ENCODE results near the gene YRDC.
A peak's percentile ranks its signal among the peaks of the same experiment; 100 is the strongest.
"Not testable (repeated sequence)": the region's sequence is repeated elsewhere in the genome, so short reads cannot be mapped to it uniquely, and the experiment has no call there.

The YRDC gene

DNA sequence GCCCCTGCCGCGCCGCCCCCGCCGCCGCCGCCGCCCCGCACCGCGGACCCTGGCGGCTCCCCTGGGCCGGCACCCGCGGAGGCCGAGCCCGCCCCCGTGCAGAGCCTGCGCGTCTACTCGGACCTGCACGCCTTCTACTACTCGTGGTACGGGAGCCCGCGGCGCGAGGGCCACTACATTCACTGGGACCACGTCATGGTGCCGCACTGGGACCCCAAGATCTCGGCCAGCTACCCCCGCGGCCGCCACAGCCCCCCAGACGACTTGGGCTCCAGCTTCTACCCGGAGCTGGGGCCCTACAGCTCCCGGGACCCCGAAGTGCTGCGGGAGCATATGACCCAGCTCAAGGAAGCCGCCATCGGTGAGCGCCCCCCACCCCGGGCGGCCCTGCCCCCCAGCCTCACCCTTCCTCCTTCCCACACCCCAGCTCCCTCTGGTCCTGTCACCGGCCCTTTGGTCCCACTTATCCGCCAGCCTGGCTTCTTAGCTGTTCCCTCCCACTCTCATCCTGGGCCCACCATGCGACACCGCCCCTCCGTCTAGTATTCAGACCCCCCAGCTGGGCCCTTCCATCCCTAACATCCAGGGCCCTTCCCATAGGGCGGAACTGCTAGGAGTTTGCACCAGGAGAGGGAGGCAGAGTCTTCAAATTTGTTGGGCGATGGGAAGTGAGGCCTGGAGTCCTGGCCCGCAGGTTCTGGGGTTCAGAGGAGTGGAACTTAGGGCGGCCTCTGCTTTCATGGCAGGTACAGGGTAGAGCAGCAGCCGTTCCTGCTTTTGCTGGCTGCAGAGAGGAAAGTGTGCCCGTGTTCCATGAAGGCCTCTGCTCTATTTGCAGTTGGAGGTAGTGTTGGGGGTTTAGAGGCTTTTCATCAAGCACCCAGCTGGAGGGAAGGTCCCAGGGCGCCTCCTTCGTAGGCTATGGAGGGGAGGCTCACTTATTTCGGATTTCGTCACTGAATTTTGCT lies 13.4 kb downstream of the YRDC start:
- Histone ChIP-seq H3K9me3 (ENCODE audit: control insufficient read depth, low read length) (no peaks in the 10 kb centered on the region), H3K4me1 (ENCODE audit: control insufficient read depth, insufficient read depth, low read length) (no peaks in the 10 kb centered on the region), H3K9ac (ENCODE audit: low read length) (no peak overlapping the region), H3K4me3 (ENCODE audit: low read length) (no peak overlapping the region), H3K36me3 (ENCODE audit: control insufficient read depth, insufficient read depth, low read length, severe bottlenecking) (no peaks in the 10 kb centered on the region), H3K27me3 (replicated peaks; ENCODE audit: control insufficient read depth, insufficient read depth, low read length) (peaks cover 30% of the 10 kb centered on the region)
- DNase-seq (ENCODE audit: low read depth) = peak; percentile 12

DNA sequence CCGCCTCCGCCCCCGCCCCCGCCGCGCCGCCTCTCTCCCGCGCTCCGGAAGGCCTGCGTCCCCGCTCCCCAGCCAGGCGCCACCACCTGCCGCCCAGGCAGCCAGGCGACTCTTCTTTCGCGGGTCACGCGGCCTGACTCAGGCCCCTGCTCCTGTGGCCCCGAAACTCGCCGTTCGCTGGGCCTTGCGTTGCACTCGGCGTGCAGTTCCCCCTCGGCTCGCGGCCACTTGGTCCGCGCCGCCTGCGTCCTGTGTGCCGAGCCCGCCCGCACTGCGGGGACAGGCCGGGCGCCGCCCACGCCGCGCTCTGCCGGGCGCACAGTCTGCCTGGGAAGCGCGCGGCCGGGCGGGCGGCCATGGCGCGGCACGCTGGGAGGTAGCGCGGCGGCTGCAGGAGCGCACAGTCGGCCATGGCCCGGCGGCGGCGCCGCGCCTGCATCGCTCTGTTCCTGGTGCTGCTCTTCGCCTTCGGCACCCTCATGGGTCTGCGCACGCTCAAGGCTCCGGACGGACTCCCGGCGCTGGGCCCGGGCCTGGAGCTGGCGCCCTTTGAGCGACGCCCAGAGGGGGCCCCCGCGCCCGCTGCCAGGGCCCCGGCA lies 14.1 kb downstream of the YRDC start, which contains the start of gene MANEAL:
TSS of gene MANEAL (plus strand) at position 75 of the 599 bp plus-strand sequence. CDS start at position 411, 336 bp downstream.
- peaks cover 32% of the 10 kb centered on the region for H3K27me3 ChIP-seq (replicated peaks; ENCODE audit: control insufficient read depth, insufficient read depth, low read length)

DNA sequence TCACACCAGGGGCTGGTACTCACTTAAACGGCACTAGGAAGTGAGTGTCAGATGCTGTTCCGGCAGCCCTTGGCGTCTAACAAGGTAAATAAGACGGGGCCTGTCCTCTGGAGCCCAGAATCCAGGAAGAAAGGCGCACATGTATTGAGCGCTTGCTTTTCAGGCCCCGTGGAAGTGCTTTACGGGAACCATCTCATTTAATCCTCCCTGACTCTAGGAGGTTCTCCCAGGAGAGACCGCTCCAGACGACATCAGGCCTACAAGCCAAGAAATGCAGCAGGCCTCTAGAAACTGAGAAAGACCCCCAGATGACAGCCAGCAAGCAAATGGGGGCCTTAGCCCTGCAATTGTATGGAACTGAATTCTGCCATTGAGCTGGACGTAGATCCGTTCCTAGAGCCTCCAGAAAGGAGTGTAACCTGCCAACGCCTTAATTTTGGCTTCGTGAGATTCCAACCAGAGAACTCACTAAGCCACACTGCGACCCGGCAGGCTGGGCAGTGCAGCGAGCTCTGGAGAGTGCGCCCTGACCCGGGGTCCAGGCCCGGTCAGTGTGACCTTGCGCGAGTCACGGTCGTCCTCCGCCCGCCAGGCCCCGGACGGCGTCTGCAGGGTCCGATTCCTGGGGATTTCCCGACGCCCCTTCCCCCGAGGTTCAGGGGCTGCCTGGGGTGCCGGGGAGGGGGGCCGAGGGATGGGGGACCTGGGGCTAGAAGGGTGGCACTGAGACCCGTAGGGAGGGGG lies 14.9 kb downstream of the YRDC start:
- Histone ChIP-seq H3K27me3 (replicated peaks; ENCODE audit: control insufficient read depth, insufficient read depth, low read length) (peaks cover 40% of the 10 kb centered on the region), H3K36me3 (ENCODE audit: control insufficient read depth, insufficient read depth, low read length, severe bottlenecking) (no peaks in the 10 kb centered on the region), H3K4me3 (ENCODE audit: low read length) (no peak overlapping the region), H3K9me3 (ENCODE audit: control insufficient read depth, low read length) (no peaks in the 10 kb centered on the region), H3K9ac (ENCODE audit: low read length) (no peak overlapping the region), H3K4me1 (ENCODE audit: control insufficient read depth, insufficient read depth, low read length) (no peaks in the 10 kb centered on the region)
- DNase-seq (ENCODE audit: low read depth) = no peak

More for the DNA sequence above, 14.1 kb downstream of the YRDC start, which contains the start of gene MANEAL:
- Histone ChIP-seq H3K36me3 (ENCODE audit: control insufficient read depth, insufficient read depth, low read length, severe bottlenecking) (no peaks in the 10 kb centered on the region), H3K9ac (ENCODE audit: low read length) (peak within 1 kb of the TSS; percentile 60), H3K4me1 (ENCODE audit: control insufficient read depth, insufficient read depth, low read length) (no peaks in the 10 kb centered on the region), H3K9me3 (ENCODE audit: control insufficient read depth, low read length) (no peaks in the 10 kb centered on the region), H3K4me3 (ENCODE audit: low read length) (peak within 1 kb of the TSS; percentile 74)
- DNase-seq (ENCODE audit: low read depth) = peak; percentile 79

- no peak for DNase-seq (ENCODE audit: low read depth)
- H3K4me3 ChIP-seq (ENCODE audit: low read length) = no peak overlapping the region
- no peaks in the 10 kb centered on the region for H3K4me1 ChIP-seq (ENCODE audit: control insufficient read depth, insufficient read depth, low read length)
- H3K9me3 ChIP-seq (ENCODE audit: control insufficient read depth, low read length) = no peaks in the 10 kb centered on the region
- no peaks in the 10 kb centered on the region for H3K36me3 ChIP-seq (ENCODE audit: control insufficient read depth, insufficient read depth, low read length, severe bottlenecking)
- H3K27me3 ChIP-seq (replicated peaks; ENCODE audit: control insufficient read depth, insufficient read depth, low read length) = peaks cover 10% of the 10 kb centered on the region
- H3K9ac ChIP-seq (ENCODE audit: low read length) = no peak overlapping the region
These were observed 25.5 kb downstream of the YRDC start for GRCh38 chr1:37782491-37782890.

- Histone ChIP-seq H3K27me3 (replicated peaks; ENCODE audit: control insufficient read depth, insufficient read depth, low read length) (peaks cover 11% of the 10 kb centered on the region), H3K9me3 (ENCODE audit: control insufficient read depth, low read length) (peaks cover 7% of the 10 kb centered on the region), H3K4me1 (ENCODE audit: control insufficient read depth, insufficient read depth, low read length) (no peaks in the 10 kb centered on the region), H3K36me3 (ENCODE audit: control insufficient read depth, insufficient read depth, low read length, severe bottlenecking) (no peaks in the 10 kb centered on the region), H3K9ac (ENCODE audit: low read length) (no peak overlapping the region), H3K4me3 (ENCODE audit: low read length) (no peak overlapping the region)
- DNase-seq (ENCODE audit: low read depth) = no peak
These were observed 29.4 kb downstream of the YRDC start for GRCh38 chr1:37778654-37779053.

DNA sequence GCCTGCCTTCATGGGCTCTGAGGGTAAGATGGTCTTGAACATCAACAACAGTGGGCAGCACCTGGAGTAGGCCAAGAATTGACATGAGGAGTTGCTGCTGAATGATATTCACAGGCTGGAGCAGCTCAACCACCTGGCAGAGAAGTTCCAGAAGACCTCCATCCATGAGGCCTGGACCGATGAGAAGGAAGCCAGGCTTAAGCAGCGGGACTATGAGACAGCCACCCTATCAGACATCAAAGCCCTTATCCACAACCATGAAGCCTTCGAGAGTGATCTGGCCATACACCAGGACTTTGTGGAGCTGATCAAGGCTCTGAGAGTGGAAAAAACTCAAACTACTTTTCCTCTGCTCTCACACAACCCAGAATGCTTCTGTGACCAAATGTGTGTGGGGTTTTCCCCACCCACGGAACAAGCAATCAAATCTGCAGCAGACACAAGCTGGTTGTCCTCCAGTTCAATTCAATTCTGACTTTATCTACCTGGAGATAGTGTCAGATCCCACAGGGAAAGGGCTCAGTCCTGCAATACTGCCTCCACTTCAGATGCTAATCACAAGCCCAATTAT lies 31.0 kb downstream of the YRDC start:
- Histone ChIP-seq H3K9ac (ENCODE audit: low read length) (no peak overlapping the region), H3K4me3 (ENCODE audit: low read length) (no peak overlapping the region), H3K9me3 (ENCODE audit: control insufficient read depth, low read length) (peaks cover 14% of the 10 kb centered on the region), H3K36me3 (ENCODE audit: control insufficient read depth, insufficient read depth, low read length, severe bottlenecking) (no peaks in the 10 kb centered on the region), H3K4me1 (ENCODE audit: control insufficient read depth, insufficient read depth, low read length) (no peaks in the 10 kb centered on the region), H3K27me3 (replicated peaks; ENCODE audit: control insufficient read depth, insufficient read depth, low read length) (peaks cover 11% of the 10 kb centered on the region)
- no peak for DNase-seq (ENCODE audit: low read depth)

DNA sequence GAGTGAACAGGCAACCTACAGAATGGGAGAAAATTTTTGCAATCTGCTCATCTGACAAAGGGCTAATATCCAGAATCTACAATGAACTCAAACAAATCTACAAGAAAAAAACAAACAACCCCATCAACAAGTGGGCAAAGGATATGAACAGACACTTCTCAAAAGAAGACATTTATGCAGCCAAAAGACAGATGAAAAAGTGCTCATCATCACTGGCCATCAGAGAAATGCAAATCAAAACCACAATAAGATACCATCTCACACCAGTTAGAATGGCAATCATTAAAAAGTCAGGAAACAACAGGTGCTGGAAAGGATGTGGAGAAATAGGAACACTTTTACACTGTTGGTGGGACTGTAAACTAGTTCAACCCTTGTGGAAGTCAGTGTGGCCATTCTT lies 36.6 kb downstream of the YRDC start:
- Histone ChIP-seq H3K27me3 (replicated peaks; ENCODE audit: control insufficient read depth, insufficient read depth, low read length) (peaks cover 18% of the 10 kb centered on the region), H3K9me3 (ENCODE audit: control insufficient read depth, low read length) (peaks cover 14% of the 10 kb centered on the region)
- H3K4me3 ChIP-seq (ENCODE audit: low read length); H3K36me3 ChIP-seq (ENCODE audit: control insufficient read depth, insufficient read depth, low read length, severe bottlenecking); DNase-seq (ENCODE audit: low read depth); H3K9ac ChIP-seq (ENCODE audit: low read length); H3K4me1 ChIP-seq (ENCODE audit: control insufficient read depth, insufficient read depth, low read length): not testable (repeated sequence)

GRCh38 chr1:37767488-37767887 lies 40.5 kb downstream of the YRDC start:
- Histone ChIP-seq H3K9me3 (ENCODE audit: control insufficient read depth, low read length) (peaks cover 2% of the 10 kb centered on the region), H3K4me3 (ENCODE audit: low read length) (no peak overlapping the region), H3K27me3 (replicated peaks; ENCODE audit: control insufficient read depth, insufficient read depth, low read length) (peaks cover 55% of the 10 kb centered on the region), H3K36me3 (ENCODE audit: control insufficient read depth, insufficient read depth, low read length, severe bottlenecking) (no peaks in the 10 kb centered on the region), H3K4me1 (ENCODE audit: control insufficient read depth, insufficient read depth, low read length) (no peaks in the 10 kb centered on the region), H3K9ac (ENCODE audit: low read length) (no peak overlapping the region)
- DNase-seq (ENCODE audit: low read depth) = no peak

- Histone ChIP-seq H3K36me3 (ENCODE audit: control insufficient read depth, insufficient read depth, low read length, severe bottlenecking) (no peaks in the 10 kb centered on the region), H3K9me3 (ENCODE audit: control insufficient read depth, low read length) (no peaks in the 10 kb centered on the region), H3K9ac (ENCODE audit: low read length) (no peak overlapping the region), H3K27me3 (replicated peaks; ENCODE audit: control insufficient read depth, insufficient read depth, low read length) (peaks cover 65% of the 10 kb centered on the region), H3K4me3 (ENCODE audit: low read length) (no peak overlapping the region), H3K4me1 (ENCODE audit: control insufficient read depth, insufficient read depth, low read length) (no peaks in the 10 kb centered on the region)
- DNase-seq (ENCODE audit: low read depth) = no peak
These were observed 41.9 kb downstream of the YRDC start for GRCh38 chr1:37765916-37766664.

- DNase-seq (ENCODE audit: low read depth) = no peak
- Histone ChIP-seq H3K9ac (ENCODE audit: low read length) (no peak within 1 kb of the TSS), H3K4me3 (ENCODE audit: low read length) (no peak within 1 kb of the TSS), H3K9me3 (ENCODE audit: control insufficient read depth, low read length) (no peaks in the 10 kb centered on the region), H3K27me3 (replicated peaks; ENCODE audit: control insufficient read depth, insufficient read depth, low read length) (peaks cover 71% of the 10 kb centered on the region), H3K4me1 (ENCODE audit: control insufficient read depth, insufficient read depth, low read length) (no peaks in the 10 kb centered on the region), H3K36me3 (ENCODE audit: control insufficient read depth, insufficient read depth, low read length, severe bottlenecking) (no peaks in the 10 kb centered on the region)
These were observed 43.0 kb downstream of the YRDC start, which contains the start of gene EPHA10 for GRCh38 chr1:37764888-37765441. Gene EPHA10 (minus strand): TSS chr1:37765120. CDS start chr1:37765066, 54 bp downstream.
